NCI-H1694 (cell line): ENCODE results near the gene SRC.

ENCODE experiments used
- DNase-seq: peaks from one replicate; lab custom pipeline; 2025; lab: John Stamatoyannopoulos, UW

The SRC gene

GRCh38 chr20:37315021-37315451, 30.9 kb upstream of the SRC start:
- DNase-seq: no peak

- no peak for DNase-seq
Measured at GRCh38 chr20:37315452-37316110, 30.4 kb upstream of the SRC start.

DNA sequence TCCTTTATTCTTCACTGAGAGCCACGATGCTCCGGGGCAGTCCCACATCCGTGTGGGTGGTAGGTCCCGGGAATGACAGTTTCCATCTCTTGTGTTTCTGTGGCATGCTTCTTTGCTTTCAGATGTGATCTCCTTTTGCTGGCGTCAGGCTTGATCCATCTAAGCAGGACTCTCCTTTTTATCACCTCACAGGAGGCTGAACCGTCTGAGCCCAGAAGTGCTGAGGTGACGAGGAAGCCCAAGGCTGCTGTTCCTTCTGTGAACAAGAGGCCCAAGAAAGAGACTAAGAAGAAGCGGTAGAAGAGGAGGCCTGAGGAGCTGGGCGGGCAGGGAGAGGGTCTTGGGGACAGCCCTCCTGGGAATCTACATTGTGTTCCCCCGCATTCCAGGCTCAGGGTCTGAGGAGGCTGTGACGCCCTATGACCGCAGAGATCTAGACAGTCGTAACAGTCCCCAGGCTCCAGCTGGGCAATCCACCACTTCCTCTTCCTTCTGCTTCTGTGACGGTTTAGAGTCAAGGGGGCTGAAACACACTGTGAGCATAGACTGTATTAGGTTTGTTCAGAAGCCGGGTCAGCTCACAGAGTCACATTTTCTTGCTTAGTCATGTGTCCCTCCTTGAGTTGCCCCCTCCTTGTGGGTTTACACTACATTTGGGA, 29.7 kb upstream of the SRC start:
- no peak for DNase-seq

- DNase-seq: no peak
Measured at GRCh38 chr20:37316775-37317170, 29.2 kb upstream of the SRC start.

GRCh38 chr20:37317316-37317715, 28.6 kb upstream of the SRC start:
- DNase-seq: no peak

DNA sequence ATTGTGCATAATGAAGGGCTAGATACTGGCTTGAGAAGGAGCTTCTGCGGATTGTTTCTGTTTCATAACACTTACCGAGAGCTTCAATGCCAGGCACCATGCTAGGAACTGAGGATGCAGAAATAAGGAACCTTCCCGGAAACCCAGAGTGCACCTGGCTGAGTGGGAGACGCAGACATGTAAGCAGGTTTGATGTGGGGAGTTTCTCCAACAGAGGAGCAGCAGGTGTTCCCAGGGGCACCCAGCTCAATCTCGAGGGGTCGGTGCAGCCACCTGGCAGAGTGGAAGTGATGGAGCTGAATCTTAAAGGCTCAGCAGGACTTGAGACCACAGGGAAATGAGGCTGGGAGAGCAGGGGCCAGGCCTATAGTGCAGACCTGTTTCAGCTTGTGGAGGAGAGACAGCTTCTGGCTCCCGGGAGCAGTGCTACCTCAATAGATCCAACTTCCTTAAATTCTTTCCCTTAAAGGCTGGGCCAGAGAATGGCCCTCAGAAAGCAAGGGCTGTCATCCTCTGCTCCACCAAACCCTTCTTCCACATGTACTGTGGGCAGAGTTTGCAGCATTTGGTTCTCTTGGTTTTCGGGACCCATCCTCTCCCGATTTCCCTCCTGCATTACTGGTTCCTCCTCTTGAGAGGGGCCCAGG, 27.8 kb upstream of the SRC start:
- no peak for DNase-seq

DNA sequence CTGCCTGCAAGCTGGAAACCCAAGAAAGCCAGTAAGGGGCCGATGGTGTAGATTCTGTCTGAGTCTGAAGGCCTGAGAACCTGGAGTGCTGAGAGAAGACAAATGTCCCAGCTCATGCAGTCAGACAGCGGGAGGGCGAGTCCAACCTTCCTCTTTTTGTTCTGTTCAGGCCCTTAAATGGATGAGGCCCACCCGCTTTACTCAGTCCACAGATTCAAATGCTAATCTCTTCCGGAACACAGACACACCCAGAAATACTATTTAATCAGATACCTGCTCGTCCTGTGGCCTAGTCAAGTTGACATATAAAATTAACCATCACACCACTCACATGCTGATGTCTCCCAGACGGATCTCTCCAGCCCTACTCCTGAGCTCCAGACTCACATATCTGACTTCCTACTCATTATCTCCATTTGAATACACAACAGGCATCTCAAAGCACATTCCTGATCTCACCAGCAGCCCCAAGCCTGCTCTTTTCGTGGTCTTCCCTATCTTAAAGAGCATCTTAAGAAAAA, 26.7 kb upstream of the SRC start:
- no peak for DNase-seq

- no peak for DNase-seq
Measured at GRCh38 chr20:37323985-37324384, 22.0 kb upstream of the SRC start.

DNA sequence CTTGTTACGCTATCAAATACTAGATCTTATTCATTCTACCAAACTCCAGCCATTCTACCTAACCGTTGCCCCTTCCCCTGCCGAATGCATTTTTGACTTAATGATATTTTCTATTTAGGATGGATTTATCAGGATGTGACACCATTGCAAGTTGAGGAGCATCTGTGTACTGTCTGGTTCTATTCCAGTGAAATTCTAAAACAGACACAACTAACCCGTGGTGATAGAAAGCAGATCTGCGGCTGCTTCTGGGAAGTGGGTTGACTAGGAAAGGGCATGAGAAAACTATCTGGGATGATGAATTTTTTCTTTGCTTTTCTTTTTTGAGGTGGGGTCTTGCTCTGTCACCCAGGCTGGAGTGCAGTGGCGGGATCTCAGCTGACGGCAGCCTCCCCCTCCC, 20.7 kb upstream of the SRC start:
- no peak for DNase-seq

GRCh38 chr20:37326666-37327065, 19.3 kb upstream of the SRC start:
- DNase-seq: no peak

- DNase-seq: no peak
Measured at GRCh38 chr20:37327748-37328147, 18.2 kb upstream of the SRC start.

GRCh38 chr20:37328149-37328945, 17.6 kb upstream of the SRC start:
- DNase-seq: no peak

- DNase-seq: no peak
Measured at GRCh38 chr20:37329481-37330165, 16.3 kb upstream of the SRC start.

DNA sequence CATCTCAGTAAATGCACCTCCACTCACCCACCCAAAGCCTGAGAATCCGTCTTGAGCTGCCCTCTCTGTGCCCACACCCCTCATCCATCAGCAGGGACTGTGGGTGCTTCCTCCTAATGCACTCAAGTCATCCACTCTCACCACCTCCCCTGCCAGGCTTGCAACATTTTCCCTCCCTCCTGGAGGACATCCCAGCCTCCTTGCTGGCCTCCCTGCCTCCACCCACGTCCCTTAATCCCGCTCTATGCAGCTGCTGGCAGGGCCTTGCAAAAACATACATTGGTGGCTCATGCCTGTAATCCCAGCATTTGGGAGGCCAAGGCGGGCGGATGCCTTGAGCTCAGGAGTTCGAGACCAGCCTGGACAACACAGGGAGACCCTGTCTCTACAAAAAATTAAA, 15.6 kb upstream of the SRC start:
- no peak for DNase-seq

DNA sequence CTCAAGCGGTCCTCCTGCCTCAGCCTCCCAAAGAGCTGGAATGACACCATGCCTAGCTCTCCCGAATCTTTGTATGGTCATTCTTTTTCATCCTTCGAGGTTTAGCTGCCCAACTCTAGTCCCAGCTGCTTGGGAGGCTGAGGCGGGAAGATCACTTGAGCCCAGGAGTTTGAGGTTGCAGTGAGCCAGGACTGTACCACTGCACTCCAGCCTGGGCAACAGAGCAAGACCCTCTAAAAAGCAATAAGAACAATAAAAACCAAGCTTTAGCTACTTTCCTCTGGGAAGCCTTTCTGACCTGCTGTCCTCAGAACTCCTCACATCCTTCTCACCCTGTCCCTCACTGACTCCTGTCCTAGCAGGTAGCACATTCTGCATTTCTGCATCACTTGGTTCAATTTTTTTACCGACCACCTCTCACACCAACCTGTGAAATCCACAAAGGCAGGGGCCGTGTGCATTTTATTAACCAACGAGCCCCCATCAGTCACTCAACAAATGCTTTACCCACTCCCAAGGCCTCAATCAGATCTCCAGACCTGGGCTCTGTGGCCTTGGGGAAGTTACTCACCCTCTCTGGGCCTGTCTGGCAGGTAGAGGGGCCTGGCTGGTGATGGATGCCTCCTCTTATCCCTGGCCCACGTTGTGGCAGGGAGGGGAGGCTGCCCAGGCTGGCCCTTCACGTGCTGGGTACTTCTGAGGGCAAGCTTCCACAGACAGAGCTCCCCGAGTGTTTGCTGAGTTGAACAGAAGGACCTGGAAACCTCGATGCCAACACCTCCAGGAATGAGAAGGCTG, 14.7 kb upstream of the SRC start:
- no peak for DNase-seq

- no peak for DNase-seq
Measured at GRCh38 chr20:37333130-37333847, 12.7 kb upstream of the SRC start.

- no peak for DNase-seq
Measured at GRCh38 chr20:37333848-37334318, 12.1 kb upstream of the SRC start.

DNA sequence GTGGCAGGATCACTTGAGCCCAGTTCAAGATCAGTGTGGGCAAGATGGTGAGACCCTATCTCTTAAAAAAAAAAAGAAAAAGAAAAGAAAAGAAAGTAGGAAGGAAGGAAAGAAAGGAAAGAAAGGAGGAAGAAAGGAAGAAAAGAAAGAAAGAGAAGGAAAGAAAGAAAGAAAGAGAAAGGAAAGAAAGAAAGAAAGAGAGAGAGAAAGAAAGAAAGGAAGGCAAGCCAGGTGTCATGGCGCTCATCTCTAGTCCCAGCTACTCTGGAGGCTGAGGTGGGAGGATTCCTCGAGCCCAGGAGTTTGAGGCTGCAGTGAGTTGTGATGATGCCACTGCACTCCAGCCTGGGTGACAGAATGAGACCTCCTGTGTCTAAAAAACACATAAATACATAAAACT, 11.5 kb upstream of the SRC start:
- DNase-seq: no peak

- DNase-seq: no peak
Measured at GRCh38 chr20:37335642-37336368, 10.1 kb upstream of the SRC start.
